Fibroblast of villous mesenchyme (primary cell): ENCODE results near the gene TAGLN2. TPM values are rescaled to one million over a fixed set of nuclear protein-coding genes. Genes with fewer than 3 reads are reported as not detected.

ENCODE experiments used
- DNase-seq: peaks from one replicate; pipeline ENCODE4 v3.0.0-alpha.2; 2010; ENCODE audit warnings: low read depth
- H3K4me3 ChIP-seq: 2 replicates; pipeline ENCODE4 v1.5.1; 2011; ENCODE audit warnings: low read depth, mild to moderate bottlenecking, low read length
- CTCF ChIP-seq: IDR thresholded peaks from 2 replicates; pipeline ENCODE4 v1.5.1; 2012; ENCODE audit warnings: low read depth, mild to moderate bottlenecking, low read length; ENCODE audit not compliant: insufficient read depth
- total RNA-seq: library from RNA; depleted of rRNA; stranded (reverse); fragments of >200 nt; gene quantifications from 2 replicates; pipeline ENCODE4 v1.2.3, GENCODE V29; 2012

Gene TAGLN2
- total RNA-seq, 1 donor, result 167 TPM

DNA sequence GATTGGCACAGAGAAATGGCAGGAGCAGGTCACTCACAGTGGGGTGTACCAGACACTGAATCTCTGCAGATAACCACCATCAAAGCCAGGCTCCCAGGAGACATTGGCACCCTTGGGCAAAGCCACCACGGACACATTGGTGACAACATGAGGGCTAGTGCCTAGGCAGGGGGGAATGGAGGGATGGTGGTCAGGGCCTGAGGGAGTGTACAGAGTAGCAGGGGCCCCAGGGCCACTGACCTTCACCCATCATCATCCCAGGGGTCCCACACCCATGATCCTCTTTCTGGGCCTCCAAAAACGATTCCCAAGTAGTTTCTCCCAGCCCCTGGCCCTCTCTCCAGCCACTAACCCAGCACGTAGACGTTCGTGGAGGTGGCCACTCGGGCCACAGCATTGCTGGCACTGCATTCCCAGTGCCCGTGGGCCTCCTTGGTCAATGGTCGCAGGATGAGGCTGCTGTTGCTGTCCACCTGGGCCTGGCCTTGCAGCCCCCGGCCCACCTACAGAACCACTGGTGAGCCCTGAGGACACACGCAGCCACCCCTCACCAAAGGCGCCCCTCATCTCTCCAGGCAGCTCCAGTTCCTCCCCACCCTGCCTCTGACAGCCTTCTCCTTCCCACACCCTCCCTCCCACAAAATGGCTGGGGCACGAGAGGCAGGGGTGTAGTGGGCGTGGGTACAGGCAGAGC, 5.9 kb upstream of the TAGLN2 start:
- DNase-seq, result no peak
- no peak overlapping the region for H3K4me3 ChIP-seq
- TF ChIP-seq CTCF, result no peak

GRCh38 chr1:159930634-159931033, 5.3 kb upstream of the TAGLN2 start:
- no peak for DNase-seq
- H3K4me3 ChIP-seq, result no peak overlapping the region
- no peak for TF ChIP-seq CTCF

DNA sequence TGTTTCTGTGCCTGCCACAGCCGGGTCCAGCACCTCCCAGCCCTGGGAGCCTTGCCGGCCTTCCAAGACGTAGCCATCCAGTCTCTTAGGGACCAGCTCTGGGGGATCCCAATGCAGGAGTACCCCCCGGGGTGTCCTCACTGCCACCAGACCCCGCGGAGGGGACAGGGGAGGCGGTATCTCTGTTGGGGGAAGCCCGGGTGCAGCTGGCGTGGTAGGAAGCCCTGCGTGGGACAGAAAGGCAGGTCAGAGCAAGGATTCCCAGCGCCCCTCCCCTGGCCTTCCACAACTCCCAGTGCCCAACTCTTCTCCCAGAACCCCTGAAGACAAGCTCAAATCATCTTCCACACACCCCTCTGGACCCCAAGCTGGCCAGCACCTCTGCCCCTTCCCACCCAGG, 4.9 kb upstream of the TAGLN2 start:
- no peak overlapping the region for H3K4me3 ChIP-seq
- no peak for TF ChIP-seq CTCF
- no peak for DNase-seq

DNA sequence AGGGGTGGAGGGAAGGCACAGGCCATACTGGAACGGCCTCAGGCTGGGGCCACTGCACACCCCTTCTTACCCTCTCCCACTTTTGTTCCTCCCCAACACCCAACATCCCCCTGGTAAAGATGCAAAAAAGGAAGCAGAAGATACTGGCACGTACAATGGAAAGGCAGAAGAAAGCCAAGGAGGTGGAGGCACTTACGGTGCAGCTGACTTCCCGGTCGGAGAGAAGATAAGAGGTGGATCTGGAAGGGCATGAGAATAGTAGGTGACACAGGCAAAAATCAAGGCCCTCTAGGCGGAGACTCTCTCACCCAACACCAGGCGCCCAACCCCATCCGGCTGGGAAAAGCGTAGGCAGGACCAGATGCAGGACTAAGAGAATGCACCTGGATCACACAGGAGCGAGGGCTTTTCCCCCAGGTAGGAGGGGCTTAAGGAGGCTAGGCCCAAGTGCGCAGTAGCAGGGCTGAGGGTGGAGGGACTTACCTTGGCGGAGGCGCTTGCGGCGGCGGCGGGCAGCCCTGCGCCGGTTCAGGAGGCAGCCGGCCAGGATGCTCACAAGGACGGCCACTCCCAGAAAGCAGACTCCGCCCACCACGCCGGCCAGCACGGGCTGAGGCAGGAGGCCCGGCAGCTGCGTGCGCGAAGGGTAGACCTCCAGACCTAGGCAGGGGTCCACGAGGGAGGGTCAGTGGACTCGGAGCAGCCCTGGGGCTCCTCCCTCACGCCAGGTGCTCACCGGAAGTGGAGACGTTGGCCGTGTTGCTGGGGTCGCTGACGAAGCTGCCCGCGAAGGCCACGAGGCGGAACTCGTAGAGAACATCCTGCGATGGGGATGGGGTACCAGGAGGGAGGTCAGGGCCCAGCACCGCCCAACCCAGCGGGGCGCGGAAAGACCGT, 4.1 kb upstream of the TAGLN2 start:
- no peak for TF ChIP-seq CTCF
- no peak overlapping the region for H3K4me3 ChIP-seq
- no peak for DNase-seq

GRCh38 chr1:159928491-159929050, 3.3 kb upstream of the TAGLN2 start:
- DNase-seq, result no peak
- no peak for TF ChIP-seq CTCF
- no peak overlapping the region for H3K4me3 ChIP-seq

- DNase-seq, result no peak
- TF ChIP-seq CTCF, result no peak
- H3K4me3 ChIP-seq, result no peak overlapping the region
These were observed 2.6 kb upstream of the TAGLN2 start for GRCh38 chr1:159927849-159928431.
